WTC11 (cell line): ENCODE measurements around the gene B3GAT1. TPM values are rescaled to one million over a fixed set of nuclear protein-coding genes. Genes with fewer than 3 reads are reported as not detected.

Experiments
- ATAC-seq: fragments of 200-7000 bp; cut with Tn5 transposase; 2 replicates; pipeline ENCODE4 v1.10.0; 2021; ENCODE audit warnings: mild to moderate bottlenecking, moderate library complexity
- CTCF ChIA-PET: fragments of 300-600 bp; sonication (Branson Sonifier 250); formaldehyde crosslinking; loops from one replicate; lab custom pipeline; 2021; ENCODE audit warnings: antibody characterized with exemption; lab: Charles Lee
- POLR2A ChIA-PET: fragments of 350-600 bp; sonication (Branson Sonifier 250); formaldehyde crosslinking; loops from one replicate; lab custom pipeline; 2021; ENCODE audit warnings: antibody characterized with exemption; lab: Charles Lee
- DNase-seq: peaks from one replicate; pipeline ENCODE4 v3.0.0; 2021; ENCODE audit warnings: low spot score
- H3K27ac Mint-ChIP-seq: 2 replicates; pipeline ENCODE4 v1.8.0; 2021; ENCODE audit warnings: mixed read lengths
- H3K27me3 Mint-ChIP-seq: 2 replicates; pipeline ENCODE4 v1.8.0; 2021; ENCODE audit warnings: low read depth, mild to moderate bottlenecking, moderate library complexity, mixed read lengths
- H3K36me3 Mint-ChIP-seq: 2 replicates; pipeline ENCODE4 v1.8.0; 2021; ENCODE audit warnings: mixed read lengths
- H3K4me1 Mint-ChIP-seq: 2 replicates; pipeline ENCODE4 v1.8.0; 2022; ENCODE audit warnings: mixed read lengths
- H3K4me3 Mint-ChIP-seq: 2 replicates; pipeline ENCODE4 v1.8.0; 2021; ENCODE audit warnings: mild to moderate bottlenecking, moderate library complexity, mixed read lengths
- H3K9me3 Mint-ChIP-seq: 2 replicates; pipeline ENCODE4 v1.8.0; 2021; ENCODE audit warnings: mixed read lengths
- ARID4B ChIP-seq: sonication (generic); formaldehyde crosslinking; IDR thresholded peaks from 2 replicates; pipeline ENCODE4 v1.8.0; 2023; ENCODE audit warnings: missing genetic modification reagents, mild to moderate bottlenecking, borderline replicate concordance
- E2F1 ChIP-seq: sonication (generic); formaldehyde crosslinking; IDR thresholded peaks from 2 replicates; pipeline ENCODE4 v1.8.0; 2022; ENCODE audit warnings: mild to moderate bottlenecking, missing genetic modification reagents
- FOXP4 ChIP-seq: sonication (generic); formaldehyde crosslinking; IDR thresholded peaks from 2 replicates; pipeline ENCODE4 v1.8.0; 2022; ENCODE audit warnings: mild to moderate bottlenecking, missing genetic modification reagents
- IRF1 ChIP-seq: sonication (generic); formaldehyde crosslinking; IDR thresholded peaks from 2 replicates; pipeline ENCODE4 v1.8.0; 2023; ENCODE audit warnings: missing genetic modification reagents
- KAT7 ChIP-seq: sonication (generic); formaldehyde crosslinking; IDR thresholded peaks from 2 replicates; pipeline ENCODE4 v1.8.1; 2023; ENCODE audit warnings: missing genetic modification reagents, mild to moderate bottlenecking, borderline replicate concordance
- MXD4 ChIP-seq: fragments of 250-450 bp; sonication (Bioruptor Pico); IDR thresholded peaks from 2 replicates; pipeline ENCODE4 v1.8.0; 2021; ENCODE audit warnings: mild to moderate bottlenecking, moderate library complexity, borderline replicate concordance
- NFATC4 ChIP-seq: fragments of 250-450 bp; sonication (Bioruptor Pico); IDR thresholded peaks from 2 replicates; pipeline ENCODE4 v1.9.0; 2021; ENCODE audit warnings: mild to moderate bottlenecking
- NFE2L1 ChIP-seq: sonication (generic); formaldehyde crosslinking; IDR thresholded peaks from 2 replicates; pipeline ENCODE4 v1.8.1; 2023; ENCODE audit warnings: missing genetic modification reagents
- NR1H2 ChIP-seq: sonication (generic); formaldehyde crosslinking; IDR thresholded peaks from 2 replicates; pipeline ENCODE4 v1.9.0; 2021; ENCODE audit warnings: mild to moderate bottlenecking, moderate library complexity, missing genetic modification reagents
- SOX15 ChIP-seq: fragments of 250-450 bp; sonication (Bioruptor Pico); IDR thresholded peaks from 2 replicates; pipeline ENCODE4 v1.9.0; 2021; ENCODE audit warnings: mild to moderate bottlenecking
- SP1 ChIP-seq: sonication (generic); formaldehyde crosslinking; conservative IDR thresholded peaks from 2 replicates; pipeline ENCODE4 v1.8.1; 2022; ENCODE audit warnings: missing genetic modification reagents
- TCF7 ChIP-seq: sonication (generic); formaldehyde crosslinking; IDR thresholded peaks from 2 replicates; pipeline ENCODE4 v1.8.0; 2022; ENCODE audit warnings: mild to moderate bottlenecking, low read depth, missing genetic modification reagents, moderate library complexity
- ZNF232 ChIP-seq: sonication (generic); formaldehyde crosslinking; IDR thresholded peaks from 2 replicates; pipeline ENCODE4 v1.8.0; 2022; ENCODE audit warnings: mild to moderate bottlenecking, missing genetic modification reagents
- ZNF263 ChIP-seq: sonication (generic); formaldehyde crosslinking; IDR thresholded peaks from 2 replicates; pipeline ENCODE4 v1.8.1; 2022; ENCODE audit warnings: low read depth, mild to moderate bottlenecking, moderate library complexity, missing genetic modification reagents
- total RNA-seq: library from RNA; stranded (reverse); gene quantifications from 3 replicates; pipeline ENCODE4 v1.2.3, GENCODE V29; 2021

The B3GAT1 gene
- total RNA-seq, 1 experiment from 2014 or later, result 30.0 TPM

- no peak for TF ChIP-seq ARID4B (CRISPR knock-in tag)
- TF ChIP-seq NFATC4, result no peak
- no peak for TF ChIP-seq SP1 (CRISPR knock-in tag)
- TF ChIP-seq E2F1 (CRISPR knock-in tag), result no peak
Measured at GRCh38 chr11:134346976-134347350, 65.1 kb downstream of the B3GAT1 start (continued).

GRCh38 chr11:134346101-134346975, 65.7 kb downstream of the B3GAT1 start:
- ChIA-PET CTCF (no interaction called here), POLR2A (no interaction called here)
- H3K36me3 Mint-ChIP-seq, result no peaks in the 10 kb centered on the region
- no peak overlapping the region for H3K4me3 Mint-ChIP-seq
- H3K27ac Mint-ChIP-seq, result no peak overlapping the region
- DNase-seq, result no peak
- H3K27me3 Mint-ChIP-seq, result peaks cover 6% of the 10 kb centered on the region; the same call in 1 of the 2 replicates
- TF ChIP-seq SOX15 (CRISPR knock-in tag) (no peak), ZNF263 (no peak), NFE2L1 (CRISPR knock-in tag) (no peak), SP1 (CRISPR knock-in tag) (no peak), MXD4 (CRISPR knock-in tag) (no peak), IRF1 (CRISPR knock-in tag) (no peak), E2F1 (CRISPR knock-in tag) (no peak), FOXP4 (CRISPR knock-in tag) (no peak), ZNF232 (CRISPR knock-in tag) (no peak), NR1H2 (CRISPR knock-in tag) (no peak), KAT7 (CRISPR knock-in tag) (no peak), TCF7 (CRISPR knock-in tag) (no peak)
- TF ChIP-seq, all 79 proteins: peak for 0
- Mint-ChIP-seq H3K9me3 (0 out of 2 replicates have a peak, but pooled peaks cover 8% of the 10 kb centered on the region), H3K4me1 (peaks cover 23% of the 10 kb centered on the region)
- no peak for ATAC-seq
